NCI-H446 (cell line): ENCODE data around the gene TRPC1.

Source experiments
- DNase-seq, 2 experiments: peaks; one replicate each; lab custom pipeline; 2025; lab: John Stamatoyannopoulos, UW

TRPC1 gene

DNA sequence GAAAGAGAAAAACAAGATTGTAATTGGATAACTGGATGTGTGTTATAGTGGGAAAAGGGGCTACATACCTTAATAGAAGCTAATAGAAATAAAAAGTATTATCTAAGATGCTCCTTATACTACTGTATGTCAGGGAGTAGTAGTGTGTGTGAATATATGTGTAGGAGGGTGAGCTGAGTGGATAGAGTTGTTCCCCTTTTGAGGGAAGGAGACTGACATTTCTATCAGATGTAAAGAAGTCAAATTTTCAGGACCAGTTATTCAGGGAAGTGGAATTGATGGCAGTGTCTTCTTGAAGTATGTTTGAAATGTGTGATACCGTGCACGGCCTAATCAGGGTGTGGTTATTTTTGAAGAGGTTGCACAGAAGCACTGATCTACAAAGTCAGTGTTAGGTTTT lies 116.0 kb downstream of the TRPC1 start:
- no peak for DNase-seq

DNA sequence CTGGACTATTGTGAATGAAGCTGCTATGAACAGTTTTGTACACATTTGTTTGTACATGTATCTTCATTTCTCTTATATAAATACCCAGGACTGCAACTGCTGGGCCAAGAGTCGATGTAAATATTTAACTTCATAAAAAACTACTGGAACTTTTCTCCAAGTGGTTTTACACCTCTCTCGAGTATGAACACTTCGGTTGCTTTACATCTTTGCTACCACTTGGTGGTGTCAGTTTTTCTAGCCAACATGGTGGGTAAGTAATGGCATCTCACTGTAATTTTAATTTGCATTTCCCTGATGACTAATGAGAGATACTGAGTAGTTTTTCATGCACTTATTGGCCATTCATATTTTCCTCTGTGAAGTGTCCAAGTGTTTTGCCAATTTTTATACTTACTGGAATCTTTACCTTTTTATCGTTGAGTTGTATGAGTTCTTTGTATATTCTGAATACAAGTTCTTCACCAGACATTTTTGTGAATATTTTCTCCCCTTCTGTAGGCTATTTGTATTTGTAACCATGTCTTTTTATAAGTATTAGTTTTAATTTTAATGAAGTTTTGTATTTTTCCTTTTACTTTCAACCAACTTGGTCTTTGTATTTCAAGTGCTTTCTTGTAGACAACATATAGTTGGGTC lies 120.6 kb downstream of the TRPC1 start:
- peak; percentile 9 to 48 for DNase-seq

DNA sequence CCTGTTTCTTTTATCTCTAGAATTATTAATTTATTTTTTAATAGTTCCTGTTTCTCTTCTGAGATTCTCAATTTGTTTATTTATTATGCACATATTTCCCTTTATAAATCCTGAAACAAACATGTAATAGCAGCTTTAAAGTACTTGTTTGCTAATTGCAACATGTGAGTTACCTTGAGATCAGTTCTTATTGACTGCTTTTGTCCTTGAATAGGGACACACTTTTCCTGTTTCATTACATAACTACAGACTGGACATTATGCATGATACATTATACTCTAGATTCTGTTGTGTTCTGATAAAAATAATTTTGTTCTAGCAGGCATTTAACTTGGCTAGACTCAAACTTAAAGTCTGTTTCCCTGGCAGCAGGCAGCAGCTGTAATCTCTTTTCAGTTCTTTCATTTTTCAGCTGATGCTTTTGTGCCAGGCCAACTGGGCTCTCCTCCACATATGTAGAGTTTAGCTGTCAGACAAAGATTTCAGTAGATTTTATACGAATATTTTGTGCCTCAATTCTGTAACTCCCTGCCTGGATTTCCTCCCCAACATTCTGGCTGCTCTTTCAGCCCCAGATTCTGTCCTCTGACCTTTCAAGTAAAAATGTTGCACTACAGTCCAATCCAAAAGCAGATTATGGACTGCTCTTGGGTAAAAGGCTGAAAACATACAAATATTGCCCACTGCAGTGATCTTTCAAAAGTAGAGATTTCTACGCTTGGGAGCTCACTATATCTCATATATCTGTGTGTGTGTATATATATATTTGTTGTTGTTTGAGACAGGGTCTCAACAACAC lies 123.1 kb downstream of the TRPC1 start:
- DNase-seq, result no peak

DNA sequence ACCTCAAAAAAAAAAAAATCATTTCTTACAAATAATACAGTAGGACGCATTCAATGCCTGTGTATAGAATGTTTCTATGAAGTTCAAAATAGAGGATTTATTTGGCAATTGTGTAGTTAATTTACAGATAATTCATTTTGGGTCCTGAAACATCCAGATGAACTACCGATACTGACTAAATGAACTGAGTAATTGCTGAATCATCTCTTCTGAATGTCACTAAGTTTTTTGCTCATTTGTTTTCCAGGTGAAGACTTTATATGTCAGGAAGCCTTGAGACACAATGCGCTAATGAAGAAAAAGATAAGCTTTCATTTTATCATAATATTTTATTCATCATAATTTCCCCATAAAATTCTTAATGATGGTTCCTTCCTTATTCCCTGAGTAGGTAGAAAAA lies 125.3 kb downstream of the TRPC1 start:
- DNase-seq, result no peak

DNA sequence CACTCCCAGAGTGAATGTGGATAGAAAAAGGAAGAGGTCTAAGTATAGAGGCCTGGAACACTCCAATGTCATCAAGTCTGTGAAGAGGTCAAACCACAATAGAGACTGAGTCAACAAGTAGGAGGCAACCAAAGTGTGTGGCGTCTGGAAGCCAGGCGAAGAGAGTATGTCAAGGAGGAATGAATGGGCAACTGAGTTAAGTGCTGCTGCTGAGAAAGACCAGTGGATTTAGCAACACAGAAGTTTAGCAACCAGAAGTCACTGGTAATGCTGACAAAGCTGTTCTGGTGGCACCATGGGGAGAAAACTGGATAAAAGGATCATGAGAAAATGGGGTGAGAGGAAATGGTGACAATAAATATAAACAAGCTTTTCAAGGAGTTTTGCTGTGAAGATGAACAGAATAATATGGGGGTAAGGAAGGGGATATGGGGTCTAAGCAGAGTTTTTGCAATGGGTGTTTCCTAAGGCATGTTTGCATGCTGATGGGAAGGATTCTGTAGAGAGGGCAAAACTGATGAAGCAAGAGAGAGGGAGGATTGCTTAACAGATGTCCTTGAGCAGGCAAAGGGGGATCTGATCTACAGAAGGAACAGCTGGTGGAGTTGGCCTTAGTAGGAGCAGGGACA lies 126.7 kb downstream of the TRPC1 start:
- peak in 1 of 2 experiments; percentile 70 for DNase-seq

DNA sequence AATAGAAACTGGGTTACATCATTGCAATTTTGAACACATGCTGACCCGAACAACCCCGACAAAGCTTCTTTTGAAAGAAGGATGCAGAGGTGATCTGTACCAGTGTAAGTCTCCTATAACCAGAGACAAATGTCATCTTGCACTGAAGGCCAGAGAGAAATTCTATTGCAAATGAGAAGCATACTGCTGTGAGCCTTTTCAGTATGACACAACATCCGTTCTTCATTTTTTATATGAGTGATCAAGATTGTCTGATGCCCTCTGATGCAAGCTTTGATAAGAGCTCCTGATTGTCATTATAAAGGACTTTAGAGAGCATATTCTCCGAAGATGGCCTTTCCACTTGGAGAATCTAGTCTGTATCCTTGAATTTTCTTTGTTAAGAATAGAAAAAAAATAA lies 128.2 kb downstream of the TRPC1 start:
- no peak for DNase-seq

DNA sequence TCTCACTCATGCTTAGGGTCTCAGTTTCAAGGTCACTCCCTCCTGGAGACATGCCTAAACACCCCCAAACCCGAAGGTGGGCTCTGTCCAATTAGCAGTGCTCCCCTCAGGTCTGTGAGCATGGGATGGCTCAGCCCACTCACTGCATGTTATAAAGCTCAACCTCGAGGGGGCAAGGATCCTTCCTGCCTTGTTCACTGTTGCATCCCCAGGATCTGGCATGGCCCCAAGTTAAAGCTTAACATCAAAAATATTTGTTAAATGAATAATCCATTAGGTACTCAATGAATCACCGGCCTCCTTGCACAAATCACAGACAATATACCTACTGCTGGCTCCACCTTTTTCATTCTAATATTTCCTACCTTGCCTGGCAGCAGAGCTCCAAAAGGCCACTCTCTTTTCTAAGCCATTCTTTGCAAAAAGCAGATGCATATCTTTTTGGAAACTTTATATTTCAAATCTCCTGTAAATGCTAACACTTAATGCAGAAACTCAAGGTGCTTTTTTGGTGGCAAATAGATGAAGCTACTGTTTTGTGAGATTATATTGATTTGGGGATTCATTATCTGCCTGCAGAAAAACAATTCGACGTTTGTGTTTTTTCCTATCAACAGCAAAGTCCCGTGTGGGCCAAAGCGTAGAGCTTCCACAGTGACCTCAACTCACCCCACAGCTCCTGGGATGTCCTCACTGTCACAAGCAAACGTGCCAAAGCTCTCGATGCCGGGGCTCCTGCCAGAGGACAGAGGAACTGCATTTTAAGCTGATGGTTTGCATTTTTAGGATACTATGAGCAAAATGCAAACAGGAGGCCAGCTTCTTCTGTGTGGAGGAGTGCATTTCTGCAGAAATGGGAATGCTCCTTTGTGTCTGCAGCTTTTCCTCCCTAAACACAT lies 129.7 kb downstream of the TRPC1 start:
- peak; percentile 8 to 48 for DNase-seq

DNA sequence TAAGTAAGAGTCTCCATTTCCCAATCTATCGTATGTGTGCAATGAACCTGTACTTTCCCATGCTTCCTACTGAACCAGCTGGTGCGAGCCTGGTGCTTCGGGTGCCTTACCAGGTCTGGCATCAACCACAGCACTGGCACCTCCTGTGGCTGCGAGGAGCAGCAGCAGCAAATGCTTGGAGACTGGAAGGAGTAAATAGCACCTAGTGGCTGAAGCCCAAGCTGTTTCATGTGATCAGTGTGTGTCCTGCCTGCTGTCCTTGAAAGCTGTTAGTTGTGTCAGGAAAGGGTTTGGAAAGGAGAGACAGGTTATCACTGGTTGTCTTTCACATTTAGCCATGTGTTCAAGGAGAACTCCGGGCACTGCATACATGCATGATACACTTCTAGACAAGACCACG lies 133.2 kb downstream of the TRPC1 start:
- DNase-seq, result peak; percentile 62 to 83
